Placental epithelial cell (primary cell): ENCODE data around the gene LSM14A. TPM values are rescaled to one million over a fixed set of nuclear protein-coding genes. Genes with fewer than 3 reads are reported as not detected.

Experiments
- total RNA-seq: library from RNA; depleted of rRNA; stranded (reverse); fragments of >200 nt; gene quantifications from 2 replicates; pipeline ENCODE4 v1.2.3, GENCODE V29; 2012

LSM14A gene
- total RNA-seq: 91.0 and 105 TPM in 2 replicates

DNA sequence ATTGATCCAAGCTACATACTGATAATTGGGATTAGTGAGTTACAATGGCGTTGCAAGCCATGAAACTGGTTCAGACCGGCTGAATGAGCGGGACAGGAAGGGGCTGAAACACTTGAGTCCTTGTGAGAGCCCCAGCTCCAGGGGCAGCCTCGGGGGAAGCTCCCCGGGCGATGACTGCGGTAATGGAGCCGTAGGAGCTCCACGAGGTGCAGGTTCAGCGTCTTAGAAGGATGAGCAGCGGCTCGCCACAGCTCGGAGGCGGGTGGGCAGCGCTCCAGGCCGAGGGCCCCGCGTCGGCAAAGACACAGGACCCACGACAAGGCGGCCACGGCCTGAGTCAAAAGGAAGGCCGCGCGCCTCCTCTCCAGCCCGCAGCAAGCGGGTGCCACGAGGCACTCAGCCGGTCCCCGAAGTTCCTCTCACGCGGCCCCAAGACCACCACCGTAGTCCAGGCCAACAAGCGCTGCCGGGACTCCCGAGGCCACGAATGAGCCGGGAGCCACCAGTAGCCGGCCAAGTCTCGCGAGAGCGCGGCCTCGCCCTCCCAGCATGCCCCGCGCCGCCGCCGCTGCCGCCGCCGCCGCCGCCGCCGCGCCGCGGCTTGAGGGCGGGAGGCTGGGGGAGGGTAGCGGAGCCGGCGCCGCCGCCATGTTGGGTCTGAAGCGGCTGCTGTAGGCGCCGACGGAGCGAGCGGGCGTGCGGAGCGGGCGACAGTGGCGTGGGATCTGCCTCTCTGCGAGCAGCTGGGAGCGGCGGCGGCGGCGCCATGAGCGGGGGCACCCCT is at the start of gene LSM14A:
Gene LSM14A (plus strand): TSS at position 628 of the 784 bp plus-strand sequence. CDS start 139 bp downstream, at position 767.

DNA sequence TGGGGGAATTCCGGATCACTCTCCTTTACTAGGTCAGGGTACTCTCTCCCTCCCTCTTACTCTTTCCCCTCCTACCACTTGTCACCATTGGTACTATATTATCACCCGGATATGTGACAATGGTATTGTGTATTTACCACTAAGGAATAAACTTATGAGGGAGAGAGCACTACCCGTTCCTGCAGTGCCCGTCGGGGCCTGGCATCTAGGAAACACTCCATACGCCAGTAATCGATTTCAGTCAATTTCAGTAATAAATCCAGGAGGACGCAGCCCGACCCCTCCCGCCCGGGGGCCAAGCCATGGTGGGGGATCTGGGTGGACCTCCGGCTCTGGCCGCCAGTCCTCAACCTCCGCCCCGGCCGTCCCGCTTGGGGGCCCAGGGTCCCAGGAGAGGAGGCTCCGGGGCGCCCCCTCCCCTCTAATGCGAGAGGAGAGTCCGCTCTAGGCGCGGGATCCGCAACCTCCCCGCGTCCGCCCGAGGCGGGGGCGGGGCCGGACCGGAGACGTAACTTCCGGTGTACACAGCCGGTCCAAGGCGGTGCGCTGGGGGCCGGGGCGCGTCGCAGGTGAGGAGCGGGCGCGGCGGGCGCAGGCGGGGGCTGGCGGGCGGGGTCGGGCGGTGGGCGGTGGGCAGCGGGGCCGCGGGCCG is 81.9 kb downstream of the LSM14A start, which contains the start of gene GARRE1:
Gene GARRE1 (plus strand): TSS at position 509 of the 652 bp plus-strand sequence. CDS start 45,920 bp downstream, outside the sequence.

Other genes starting within 250 kb of the LSM14A start
- 18.5 and 29.2 TPM in 2 replicates for gene GARRE1, start 82.0 kb downstream of the LSM14A start, total RNA-seq
- gene GPI, start 192.7 kb downstream of the LSM14A start, total RNA-seq: 73.0 and 199 TPM in 2 replicates
- 1.2 and 3.6 TPM in 2 replicates for gene PDCD2L, start 231.9 kb downstream of the LSM14A start, total RNA-seq